GM18505 (cell line): Measurements from ENCODE around the gene MORC3.

ENCODE experiments used
- ATAC-seq: cut with Tn5 transposase; IDR thresholded peaks from one replicate; pipeline ENCODE4 v1.9.1; 2021; ENCODE audit not compliant: unreplicated experiment
- POLR2A ChIP-seq: IDR thresholded peaks from 4 replicates; pipeline ENCODE4 v1.6.1; 2011; ENCODE audit warnings: borderline replicate concordance; ENCODE audit not compliant: insufficient read depth, insufficient read length; ENCODE audit errors: extremely low read depth

Gene MORC3

DNA sequence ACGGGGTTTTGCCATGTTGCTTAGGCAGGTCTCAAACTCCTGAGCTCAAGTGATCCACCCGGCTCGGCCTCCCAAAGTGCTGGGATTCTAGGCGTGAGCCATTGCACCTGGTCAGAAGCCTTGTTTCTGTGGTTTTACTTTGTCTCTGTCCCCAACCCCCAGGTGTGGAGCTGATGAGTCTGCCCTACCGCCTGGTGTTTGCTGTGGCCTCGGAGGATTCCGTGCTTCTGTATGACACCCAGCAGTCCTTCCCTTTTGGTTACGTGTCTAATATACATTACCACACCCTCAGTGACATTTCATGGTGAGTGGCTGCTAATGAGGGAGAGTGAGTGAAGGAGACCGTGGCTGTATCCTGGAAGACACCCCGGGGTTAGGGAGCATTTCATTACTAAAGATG lies 91.3 kb downstream of the MORC3 start:
- ATAC-seq, result no peak
- no peak for TF ChIP-seq POLR2A

- TF ChIP-seq POLR2A, result no peak
- ATAC-seq, result no peak
These were observed 92.9 kb downstream of the MORC3 start for GRCh38 chr21:36412916-36413315.

DNA sequence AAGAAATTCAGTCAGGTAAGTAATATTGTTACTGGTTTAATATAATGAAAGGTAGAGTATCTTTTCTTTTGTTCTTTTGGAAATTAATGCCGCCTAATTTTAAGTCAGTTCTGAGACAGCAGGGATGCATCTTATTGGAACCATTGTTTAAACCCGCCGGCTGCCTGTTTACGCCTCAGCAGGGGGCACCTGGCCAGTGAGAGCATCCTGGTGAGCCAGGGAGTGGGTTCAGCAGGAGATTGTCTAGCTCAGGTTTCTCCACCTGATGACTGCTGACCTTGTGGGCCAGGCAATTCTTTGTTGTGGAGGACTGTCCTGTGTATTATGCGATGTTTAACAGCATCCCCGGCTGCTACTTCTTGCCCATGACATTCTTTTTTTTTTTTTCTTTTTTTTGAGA lies 95.4 kb downstream of the MORC3 start:
- ATAC-seq, result no peak
- TF ChIP-seq POLR2A, result no peak

DNA sequence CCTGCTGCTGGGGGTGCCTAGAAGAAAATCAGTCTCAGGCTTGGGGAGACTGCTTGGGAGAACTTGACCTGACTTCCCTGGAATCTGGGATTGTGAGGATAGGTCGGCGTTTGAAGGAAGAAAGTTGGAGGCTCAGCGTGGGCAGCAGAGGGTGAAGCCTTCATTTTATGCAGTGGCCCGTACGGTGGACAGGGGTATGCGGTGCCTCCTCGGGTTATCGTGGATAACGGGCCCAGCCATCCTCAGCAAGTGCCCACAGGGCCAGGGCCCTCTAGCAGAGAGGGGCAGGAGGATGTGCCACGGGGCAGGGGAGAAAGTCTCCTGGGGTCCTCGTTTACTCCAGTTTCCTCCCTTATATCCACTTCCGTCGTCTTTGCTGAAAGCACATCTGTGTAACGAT lies 99.2 kb downstream of the MORC3 start:
- no peak for ATAC-seq
- TF ChIP-seq POLR2A, result no peak

DNA sequence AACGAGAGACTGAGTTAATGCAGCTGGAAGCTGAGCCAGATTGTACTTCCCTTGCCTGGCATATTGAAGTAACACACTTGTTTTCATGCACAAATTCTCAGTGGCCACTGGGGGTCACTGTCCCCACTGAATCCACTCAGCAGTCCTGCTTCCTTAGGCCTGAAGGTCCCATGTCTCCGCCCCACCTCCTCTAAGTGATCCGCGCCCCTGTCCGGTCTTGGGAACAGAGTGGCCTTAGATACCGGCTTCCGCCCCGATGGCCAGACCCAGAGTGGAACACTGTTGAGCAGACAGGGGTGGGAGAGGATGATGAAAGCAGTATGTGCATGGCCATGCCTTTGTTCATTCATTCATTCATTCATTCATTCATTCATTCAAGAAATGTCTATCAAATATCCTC lies 100.0 kb downstream of the MORC3 start:
- TF ChIP-seq POLR2A, result no peak
- no peak for ATAC-seq

DNA sequence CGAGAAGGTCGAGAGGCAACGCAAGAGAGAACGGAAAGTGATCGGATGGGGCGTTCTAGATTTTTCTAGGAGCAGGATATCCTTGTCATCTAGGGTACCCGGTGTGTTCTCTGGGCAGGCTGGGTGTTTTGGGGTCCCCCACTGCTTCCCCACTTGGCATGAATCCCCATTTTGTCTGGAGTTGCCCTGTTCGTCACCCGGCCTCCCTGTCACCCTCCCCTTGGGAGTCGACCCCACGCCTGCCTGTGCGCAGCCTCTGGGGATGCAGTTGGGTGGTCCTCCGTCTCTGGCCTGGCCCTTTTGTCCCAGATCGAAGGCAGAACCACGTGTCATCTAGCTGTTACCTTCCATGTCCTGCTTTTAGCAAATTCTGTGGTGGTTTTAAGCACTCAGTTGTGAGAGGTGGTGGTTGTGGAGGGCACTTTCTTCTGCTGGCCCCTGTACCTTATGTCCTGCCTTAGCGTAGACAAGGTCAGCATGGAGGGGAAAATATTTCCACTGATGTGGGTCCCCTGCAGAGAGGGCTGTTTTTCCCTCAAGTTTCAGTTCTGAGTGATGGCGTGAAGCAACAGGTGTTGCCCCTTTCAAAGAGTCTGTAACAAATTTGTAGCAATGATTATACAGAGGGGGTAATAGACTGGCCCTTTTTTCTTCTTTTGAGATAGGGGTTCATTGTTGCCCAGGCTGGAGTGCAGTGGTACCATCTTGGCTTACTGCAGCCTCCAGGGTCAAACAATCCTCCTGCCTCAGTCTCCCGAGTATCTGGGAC lies 100.8 kb downstream of the MORC3 start:
- no peak for ATAC-seq
- no peak for TF ChIP-seq POLR2A

GRCh38 chr21:36422279-36423098 lies 102.5 kb downstream of the MORC3 start:
- ATAC-seq, result no peak
- TF ChIP-seq POLR2A, result no peak

DNA sequence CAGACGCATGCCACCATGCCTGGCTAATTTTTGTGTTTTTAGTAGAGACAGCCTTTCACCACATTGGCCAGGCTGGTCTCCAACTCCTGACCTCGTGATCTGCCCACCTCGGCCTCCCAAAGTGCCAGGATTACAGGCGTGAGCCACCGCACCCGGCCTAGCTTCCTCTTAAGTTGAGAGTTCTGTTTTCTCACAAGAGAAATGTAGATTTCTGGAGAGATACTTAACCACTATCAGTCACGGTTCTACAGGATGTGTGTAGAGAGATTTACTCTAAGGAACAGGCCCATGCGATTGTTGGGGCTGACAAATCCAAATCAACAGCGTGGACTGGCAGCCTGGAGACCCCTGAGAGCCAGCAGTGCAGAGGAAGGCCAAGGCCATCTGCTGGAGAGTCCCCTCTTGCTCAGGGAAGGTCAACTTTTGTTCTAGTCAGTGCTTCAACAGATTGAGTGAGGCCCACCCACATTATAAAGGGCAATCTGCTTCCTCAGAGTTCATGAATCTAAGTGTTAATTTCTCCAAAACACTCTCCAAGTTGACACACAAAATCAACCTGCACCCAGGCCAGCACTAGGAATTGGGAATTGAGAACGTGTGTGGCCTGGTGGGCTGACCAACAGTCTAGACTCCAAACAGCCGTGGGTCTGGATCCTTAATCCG lies 103.9 kb downstream of the MORC3 start:
- TF ChIP-seq POLR2A, result no peak
- ATAC-seq, result no peak

GRCh38 chr21:36424592-36424991 lies 104.6 kb downstream of the MORC3 start:
- ATAC-seq, result no peak
- no peak for TF ChIP-seq POLR2A

GRCh38 chr21:36425286-36425685 lies 105.3 kb downstream of the MORC3 start:
- TF ChIP-seq POLR2A, result no peak
- no peak for ATAC-seq
